ENCODE data around the gene RNMT.

DNA sequence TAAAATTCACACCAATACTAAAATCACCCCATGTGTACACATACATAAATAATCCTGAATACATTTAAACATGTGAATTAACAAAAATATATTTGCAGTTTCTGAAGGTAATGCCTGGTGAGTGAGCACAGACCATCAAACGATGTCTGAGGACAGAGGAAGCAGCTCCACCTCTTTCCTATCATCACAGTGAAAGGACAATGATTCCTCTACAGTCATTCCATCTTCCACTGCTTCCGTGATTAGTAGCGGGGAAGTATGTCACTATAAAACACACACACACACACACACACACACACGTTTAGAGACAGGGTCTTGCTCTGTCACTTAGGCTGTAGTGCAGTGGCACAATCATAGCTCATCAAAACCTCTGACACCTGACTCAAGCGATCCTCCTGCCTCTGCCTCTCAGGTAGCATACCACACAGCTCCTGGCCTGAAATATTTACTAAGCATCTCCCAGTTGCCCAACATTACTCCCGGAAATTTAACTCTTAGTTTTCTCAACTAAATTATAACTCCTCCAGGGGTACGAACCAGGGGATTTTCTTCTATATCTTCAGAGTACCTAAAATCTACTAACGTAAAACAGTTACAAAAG lies 12.9 kb upstream of the RNMT start:
- no peak for TF ChIP-seq CTCF (IDR thresholded peaks at IDR 0.05; ENCODE audit: low read depth, low read length)
- TF ChIP-seq EZH2phosphoT487 (IDR thresholded peaks at IDR 0.05; ENCODE audit: low read depth): no peak
